GM10248 (cell line): ENCODE results near the gene LAP3.

Experiments used
- CTCF ChIA-PET: fragments of 300-600 bp; sonication (Branson Sonifier 250); formaldehyde crosslinking; extraction: SDS; loops from one replicate; lab custom pipeline; 2021; ENCODE audit warnings: antibody characterized with exemption; lab: Yijun Ruan, JAX
- POLR2A ChIA-PET: fragments of 350-650 bp; sonication (Branson Sonifier 250); formaldehyde crosslinking; extraction: SDS; loops from one replicate; lab custom pipeline; 2020; ENCODE audit warnings: antibody characterized with exemption; lab: Yijun Ruan, JAX
- DNase-seq: peaks from one replicate; pipeline ENCODE4 v3.0.0; 2012; ENCODE audit errors: extremely low spot score
- TF ChIP-seq, protein P1 (sequence below): IDR thresholded peaks from 2 replicates; pipeline ENCODE4 v1.5.1; 2012; ENCODE audit warnings: mild to moderate bottlenecking, low read depth; ENCODE audit errors: extremely low read depth, missing control alignments, control extremely low read depth

Gene LAP3

DNA sequence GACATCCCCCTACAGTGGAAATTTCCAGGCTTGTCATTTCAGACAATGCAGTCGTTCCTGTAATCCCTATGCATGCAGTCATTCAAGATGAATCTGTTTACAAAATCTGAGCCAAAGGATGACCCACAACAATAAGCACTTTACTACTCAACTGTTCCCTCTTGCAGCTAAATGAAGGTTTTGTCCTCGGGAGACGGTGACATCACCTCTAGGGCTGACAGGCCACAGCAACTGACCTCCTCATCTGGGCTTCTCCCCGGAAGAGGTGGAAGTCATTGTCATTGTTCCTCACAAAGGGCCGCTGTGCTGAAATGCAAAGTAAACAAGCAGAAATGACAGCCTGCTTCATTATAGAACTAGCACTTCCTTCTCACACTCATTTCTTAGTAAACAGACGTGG, 32.8 kb upstream of the LAP3 start:
- TF ChIP-seq, protein P1, sequence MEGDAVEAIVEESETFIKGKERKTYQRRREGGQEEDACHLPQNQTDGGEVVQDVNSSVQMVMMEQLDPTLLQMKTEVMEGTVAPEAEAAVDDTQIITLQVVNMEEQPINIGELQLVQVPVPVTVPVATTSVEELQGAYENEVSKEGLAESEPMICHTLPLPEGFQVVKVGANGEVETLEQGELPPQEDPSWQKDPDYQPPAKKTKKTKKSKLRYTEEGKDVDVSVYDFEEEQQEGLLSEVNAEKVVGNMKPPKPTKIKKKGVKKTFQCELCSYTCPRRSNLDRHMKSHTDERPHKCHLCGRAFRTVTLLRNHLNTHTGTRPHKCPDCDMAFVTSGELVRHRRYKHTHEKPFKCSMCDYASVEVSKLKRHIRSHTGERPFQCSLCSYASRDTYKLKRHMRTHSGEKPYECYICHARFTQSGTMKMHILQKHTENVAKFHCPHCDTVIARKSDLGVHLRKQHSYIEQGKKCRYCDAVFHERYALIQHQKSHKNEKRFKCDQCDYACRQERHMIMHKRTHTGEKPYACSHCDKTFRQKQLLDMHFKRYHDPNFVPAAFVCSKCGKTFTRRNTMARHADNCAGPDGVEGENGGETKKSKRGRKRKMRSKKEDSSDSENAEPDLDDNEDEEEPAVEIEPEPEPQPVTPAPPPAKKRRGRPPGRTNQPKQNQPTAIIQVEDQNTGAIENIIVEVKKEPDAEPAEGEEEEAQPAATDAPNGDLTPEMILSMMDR: no peak
- no peak for DNase-seq
- ChIA-PET CTCF (interaction anchor here (1.3 to 1.6 kb wide), 2 partner anchors 9 to 92 kb away, joined by 3 read pairs; no protein-coding TSS in a partner anchor), POLR2A (no interaction called here)

DNA sequence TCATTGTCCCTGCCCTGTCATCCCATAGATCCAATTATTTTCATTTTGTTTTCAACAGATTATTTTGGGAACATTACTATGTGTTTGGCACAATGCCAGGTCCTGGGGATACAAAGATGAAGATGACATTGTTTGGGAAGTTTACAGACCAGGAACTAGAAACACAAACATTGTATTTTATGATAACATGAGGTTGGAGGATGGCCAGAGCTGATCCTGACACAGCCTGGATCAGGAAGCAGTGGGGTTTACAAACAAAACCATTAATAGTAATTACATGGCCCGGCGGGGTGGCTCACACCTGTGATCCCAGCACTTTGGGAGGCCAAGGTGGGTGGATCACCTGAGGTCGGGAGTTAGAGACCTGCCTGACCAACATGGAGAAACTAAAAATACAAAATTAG, 32.2 kb upstream of the LAP3 start:
- TF ChIP-seq, protein P1: no peak
- ChIA-PET CTCF (interaction anchor here (1.2 to 2.9 kb wide), 3 partner anchors 92 to 1050 kb away, joined by 3 to 13 read pairs (median 3); partner anchors contain the start of gene DCAF16), POLR2A (no interaction called here)
- no peak for DNase-seq

DNA sequence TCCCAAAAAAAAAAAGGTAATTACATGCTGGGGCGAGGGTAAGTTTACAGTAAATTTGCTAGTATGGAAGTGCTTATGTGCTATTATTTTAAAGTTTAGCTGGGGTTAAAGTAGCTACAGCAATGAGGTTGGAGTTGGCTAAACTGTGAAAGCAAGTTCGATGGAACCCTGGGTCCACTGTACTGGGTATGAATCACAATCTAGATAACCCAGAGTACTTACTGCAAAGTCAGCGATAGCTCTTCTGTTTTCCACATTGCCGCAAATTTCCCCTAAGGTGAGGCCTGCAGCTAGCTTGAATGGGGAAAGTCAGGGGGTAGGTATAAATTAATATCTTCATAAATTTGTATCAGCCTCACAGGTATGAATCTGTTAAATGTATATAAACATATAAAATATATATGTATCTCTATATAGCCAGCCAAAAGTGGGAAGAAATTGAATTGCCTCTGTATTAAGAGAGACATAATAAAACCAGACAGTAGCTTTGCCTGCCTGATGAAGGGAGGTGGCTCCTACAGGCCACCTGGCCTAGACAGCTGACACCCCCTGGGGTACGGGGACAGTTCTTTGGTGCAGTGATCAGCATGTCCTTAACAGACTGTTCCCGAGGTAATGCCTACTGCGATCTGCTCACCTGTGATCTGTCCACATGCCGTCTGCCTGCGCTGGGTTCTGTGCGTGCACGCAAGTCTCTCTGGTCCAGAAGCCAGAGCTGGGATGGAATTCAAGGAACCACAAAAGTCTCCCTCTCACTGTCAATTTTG, 31.4 kb upstream of the LAP3 start:
- POLR2A ChIA-PET: no interaction called here
- CTCF ChIA-PET: interaction anchor here (0.7 to 4.2 kb wide), 6 partner anchors 8 to 1049 kb away, joined by 3 to 40 read pairs (median 3); partner anchors contain the start of gene DCAF16
- no peak for DNase-seq
- TF ChIP-seq, protein P1: no peak

DNA sequence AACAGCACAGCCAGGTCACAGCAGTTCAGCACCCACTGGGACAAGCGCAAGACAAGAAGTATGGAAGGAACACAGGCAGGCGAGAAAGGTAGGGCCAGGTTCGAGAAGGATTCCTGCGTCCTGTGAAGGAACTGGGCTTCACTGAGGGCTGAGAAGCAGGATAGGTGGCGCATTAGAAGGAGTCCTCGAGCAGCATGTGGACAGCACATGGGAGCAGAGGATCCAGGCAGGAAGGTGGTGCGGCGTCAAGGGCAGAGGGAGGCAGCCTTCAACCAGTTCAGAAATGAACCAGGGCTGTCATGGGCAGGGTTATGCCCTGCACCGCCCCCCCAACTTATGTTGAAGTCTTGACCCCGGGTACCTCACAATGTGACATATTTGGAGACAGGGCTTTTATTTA, 30.8 kb upstream of the LAP3 start:
- DNase-seq: no peak
- POLR2A ChIA-PET: no interaction called here
- CTCF ChIA-PET: interaction anchor here (0.8 to 4.2 kb wide), 4 partner anchors 9 to 1049 kb away, joined by 3 to 40 read pairs (median 8); no protein-coding TSS in a partner anchor
- TF ChIP-seq, protein P1: no peak

DNA sequence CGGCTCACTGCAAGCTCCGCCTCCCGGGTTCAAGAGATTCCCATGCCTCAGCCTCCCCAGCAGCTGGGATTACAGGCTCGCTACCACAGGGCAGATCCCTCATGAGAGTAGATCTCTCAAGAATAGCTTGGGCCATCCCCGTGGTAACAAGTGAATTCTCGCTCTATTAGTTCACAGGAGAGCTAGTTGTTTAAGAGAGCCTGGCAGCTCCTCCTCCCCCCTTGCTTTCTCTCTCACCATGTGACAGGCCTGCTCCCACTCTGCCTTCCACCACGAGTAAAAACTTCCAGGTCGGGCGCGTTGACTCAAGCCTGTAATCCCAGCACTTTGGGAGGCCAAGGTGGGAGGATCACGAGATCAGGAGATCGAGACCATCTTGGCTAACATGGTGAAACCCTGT, 30.3 kb upstream of the LAP3 start:
- TF ChIP-seq, protein P1: no peak
- DNase-seq: no peak
- ChIA-PET POLR2A (no interaction called here), CTCF (interaction anchor here (0.8 to 4.2 kb wide), 5 partner anchors 8 to 1048 kb away, joined by 3 to 40 read pairs (median 3); no protein-coding TSS in a partner anchor)

DNA sequence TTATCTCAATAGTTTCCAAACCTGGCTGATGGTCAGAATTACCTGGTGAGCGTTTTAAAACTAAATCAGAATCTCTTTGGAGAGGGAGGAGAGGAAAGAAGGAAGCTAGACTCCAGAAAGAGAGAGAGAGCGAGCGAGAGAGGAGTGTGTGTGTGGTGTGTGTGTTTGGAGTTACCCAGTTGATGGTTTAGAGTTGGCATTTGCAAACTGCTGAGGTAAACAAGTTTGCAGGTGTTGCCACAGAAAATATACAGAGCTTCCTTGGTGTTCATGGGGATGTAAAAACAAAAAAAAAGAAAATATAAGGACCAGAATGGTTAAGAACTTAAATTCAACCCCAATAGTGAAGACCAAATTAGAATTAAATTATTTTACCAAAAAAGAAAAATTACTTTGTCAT, 26.4 kb upstream of the LAP3 start:
- TF ChIP-seq, protein P1: no peak
- no peak for DNase-seq
- ChIA-PET POLR2A (no interaction called here), CTCF (interaction anchor here (0.8 to 3.4 kb wide), 3 partner anchors 18 to 1045 kb away, joined by 3 to 17 read pairs (median 3); partner anchors contain the start of gene LAP3)
